ENCODE results near the gene PLA2G1B. TPM values are rescaled to one million over a fixed set of nuclear protein-coding genes. Genes with fewer than 3 reads are reported as not detected.

Gene PLA2G1B
- total RNA-seq, 1 donor from 2014 or later = not detected

- no peak for TF ChIP-seq POLR2AphosphoS5 (IDR thresholded peaks at IDR 0.05; ENCODE audit: insufficient read depth in 1 of 2, low read depth in 1 of 2)
- TF ChIP-seq POLR2A (IDR thresholded peaks at IDR 0.05) = no peak
- TF ChIP-seq CTCF (IDR thresholded peaks at IDR 0.05) = no peak
- H3K27me3 ChIP-seq = no peaks in the 10 kb centered on the region
- intact Hi-C loops (cut with DNase I) = no loop called here
- no peak overlapping the region for H3K4me3 ChIP-seq
- H3K4me1 ChIP-seq = peaks cover 21% of the 10 kb centered on the region
- no peaks in the 10 kb centered on the region for H3K36me3 ChIP-seq
- no peaks in the 10 kb centered on the region for H3K9me3 ChIP-seq
- no peak overlapping the region for H3K27ac ChIP-seq
- DNase-seq (ENCODE audit: extremely low spot score in 2 of 2) = no peak
These were observed 35.8 kb upstream of the PLA2G1B start for GRCh38 chr12:120363274-120363855.

- intact Hi-C loops (cut with DNase I) = no loop called here
These were observed 35.1 kb upstream of the PLA2G1B start for GRCh38 chr12:120362516-120363273.

GRCh38 chr12:120361506-120362208 lies 34.1 kb upstream of the PLA2G1B start:
- H3K4me1 ChIP-seq = peaks cover 11% of the 10 kb centered on the region
- no peak for DNase-seq (ENCODE audit: extremely low spot score in 2 of 2)
- no peak overlapping the region for H3K27ac ChIP-seq
- no peaks in the 10 kb centered on the region for H3K9me3 ChIP-seq
- peak overlapping the region; percentile 38 to 42 for H3K4me3 ChIP-seq
- no peaks in the 10 kb centered on the region for H3K27me3 ChIP-seq
- no peaks in the 10 kb centered on the region for H3K36me3 ChIP-seq
- intact Hi-C loops (cut with DNase I) = no loop called here
- TF ChIP-seq POLR2A (IDR thresholded peaks at IDR 0.05) (no peak), CTCF (IDR thresholded peaks at IDR 0.05) (no peak), POLR2AphosphoS5 (IDR thresholded peaks at IDR 0.05; ENCODE audit: insufficient read depth in 1 of 2, low read depth in 1 of 2) (no peak)

More at GRCh38 chr12:120362516-120363273, 35.1 kb upstream of the PLA2G1B start:
- Histone ChIP-seq H3K36me3 (no peaks in the 10 kb centered on the region), H3K4me1 (peaks cover 14% of the 10 kb centered on the region), H3K27me3 (no peaks in the 10 kb centered on the region), H3K4me3 (no peak overlapping the region), H3K9me3 (no peaks in the 10 kb centered on the region), H3K27ac (no peak overlapping the region)
- DNase-seq (ENCODE audit: extremely low spot score in 2 of 2) = no peak
- TF ChIP-seq POLR2AphosphoS5 (IDR thresholded peaks at IDR 0.05; ENCODE audit: insufficient read depth in 1 of 2, low read depth in 1 of 2) (no peak), POLR2A (IDR thresholded peaks at IDR 0.05) (no peak)

GRCh38 chr12:120359128-120359527 lies 31.5 kb upstream of the PLA2G1B start:
- intact Hi-C loops (cut with DNase I) = loop anchor here (5.0 kb wide), 1 partner anchor 68 kb away; no protein-coding TSS in a partner anchor
- Histone ChIP-seq H3K27ac (no peak overlapping the region), H3K4me1 (peaks cover 11% of the 10 kb centered on the region), H3K36me3 (no peaks in the 10 kb centered on the region), H3K4me3 (no peak overlapping the region), H3K9me3 (no peaks in the 10 kb centered on the region), H3K27me3 (no peaks in the 10 kb centered on the region)
- no peak for TF ChIP-seq CTCF (IDR thresholded peaks at IDR 0.05)
- TF ChIP-seq POLR2A (IDR thresholded peaks at IDR 0.05) = no peak
- no peak for TF ChIP-seq POLR2AphosphoS5 (IDR thresholded peaks at IDR 0.05; ENCODE audit: insufficient read depth in 1 of 2, low read depth in 1 of 2)
- DNase-seq (ENCODE audit: extremely low spot score in 2 of 2) = no peak

GRCh38 chr12:120358412-120359100 lies 31.0 kb upstream of the PLA2G1B start:
- Histone ChIP-seq H3K4me1 (peaks cover 11% of the 10 kb centered on the region), H3K36me3 (no peaks in the 10 kb centered on the region), H3K9me3 (no peaks in the 10 kb centered on the region), H3K4me3 (no peak overlapping the region), H3K27ac (no peak overlapping the region), H3K27me3 (no peaks in the 10 kb centered on the region)
- intact Hi-C loops (cut with DNase I) = loop anchor here (5.0 kb wide), 1 partner anchor 69 kb away; no protein-coding TSS in a partner anchor
- no peak for DNase-seq (ENCODE audit: extremely low spot score in 2 of 2)
- TF ChIP-seq POLR2A (IDR thresholded peaks at IDR 0.05) (no peak), CTCF (IDR thresholded peaks at IDR 0.05) (no peak), POLR2AphosphoS5 (IDR thresholded peaks at IDR 0.05; ENCODE audit: insufficient read depth in 1 of 2, low read depth in 1 of 2) (no peak)
